ENCODE measurements around the gene MAML3.
"Not testable (repeated sequence)": the region's sequence is repeated elsewhere in the genome, so short reads cannot be mapped to it uniquely, and the experiment has no call there.

Gene MAML3

GRCh38 chr4:139956507-139957017, 197.4 kb downstream of the MAML3 start:
- no peak for DNase-seq

GRCh38 chr4:139955600-139955999, 198.4 kb downstream of the MAML3 start:
- no peak for DNase-seq

- no peak for DNase-seq
Observed at GRCh38 chr4:139954512-139954911, 199.5 kb downstream of the MAML3 start.

GRCh38 chr4:139951021-139951420, 203.0 kb downstream of the MAML3 start:
- no peak for DNase-seq

GRCh38 chr4:139950568-139950967, 203.4 kb downstream of the MAML3 start:
- no peak for DNase-seq

- not testable (repeated sequence) for DNase-seq
Observed at GRCh38 chr4:139944916-139945315, 209.1 kb downstream of the MAML3 start.

GRCh38 chr4:139943277-139943676, 210.7 kb downstream of the MAML3 start:
- no peak for DNase-seq

GRCh38 chr4:139942241-139942640, 211.7 kb downstream of the MAML3 start:
- no peak for DNase-seq

GRCh38 chr4:139940600-139940999, 213.4 kb downstream of the MAML3 start:
- no peak for DNase-seq

- DNase-seq, result no peak
Observed at GRCh38 chr4:139938414-139938813, 215.6 kb downstream of the MAML3 start.

- DNase-seq, result no peak
Observed at GRCh38 chr4:139935911-139936310, 218.1 kb downstream of the MAML3 start.

- DNase-seq, result no peak
Observed at GRCh38 chr4:139934708-139935195, 219.2 kb downstream of the MAML3 start.

- no peak for DNase-seq
Observed at GRCh38 chr4:139934057-139934707, 219.8 kb downstream of the MAML3 start.

- DNase-seq, result no peak
Observed at GRCh38 chr4:139933541-139933940, 220.4 kb downstream of the MAML3 start.

- DNase-seq, result no peak
Observed at GRCh38 chr4:139933104-139933503, 220.9 kb downstream of the MAML3 start.

GRCh38 chr4:139924782-139925181, 229.2 kb downstream of the MAML3 start:
- no peak for DNase-seq

GRCh38 chr4:139922406-139923024, 231.5 kb downstream of the MAML3 start:
- DNase-seq, result no peak

- DNase-seq, result no peak
Observed at GRCh38 chr4:139921429-139922184, 232.4 kb downstream of the MAML3 start.

GRCh38 chr4:139920486-139921002, 233.4 kb downstream of the MAML3 start:
- no peak for DNase-seq

- no peak for DNase-seq
Observed at GRCh38 chr4:139919521-139919920, 234.5 kb downstream of the MAML3 start.

GRCh38 chr4:139919004-139919403, 235.0 kb downstream of the MAML3 start:
- no peak for DNase-seq

- DNase-seq, result no peak
Observed at GRCh38 chr4:139918591-139918990, 235.4 kb downstream of the MAML3 start.

GRCh38 chr4:139917896-139918295, 236.1 kb downstream of the MAML3 start:
- no peak for DNase-seq
